Nucleus accumbens (tissue), 56 donors: Measurements from ENCODE around the gene ENPP6.

Source experiments
- DNase-seq, 56 donors: peaks; one replicate each; lab custom pipeline; 2025; lab: John Stamatoyannopoulos, UW

ENPP6 gene

GRCh38 chr4:184193556-184194525 lies 23.8 kb downstream of the ENPP6 start:
- DNase-seq, result peak in 23 of 56 donors; percentile 8 to 79 (median 41)

- DNase-seq, result no peak
Observed at GRCh38 chr4:184192933-184193332, 24.7 kb downstream of the ENPP6 start.

GRCh38 chr4:184191267-184191666 lies 26.4 kb downstream of the ENPP6 start:
- peak in 26 of 56 donors; percentile 7 to 49 (median 24) for DNase-seq

DNA sequence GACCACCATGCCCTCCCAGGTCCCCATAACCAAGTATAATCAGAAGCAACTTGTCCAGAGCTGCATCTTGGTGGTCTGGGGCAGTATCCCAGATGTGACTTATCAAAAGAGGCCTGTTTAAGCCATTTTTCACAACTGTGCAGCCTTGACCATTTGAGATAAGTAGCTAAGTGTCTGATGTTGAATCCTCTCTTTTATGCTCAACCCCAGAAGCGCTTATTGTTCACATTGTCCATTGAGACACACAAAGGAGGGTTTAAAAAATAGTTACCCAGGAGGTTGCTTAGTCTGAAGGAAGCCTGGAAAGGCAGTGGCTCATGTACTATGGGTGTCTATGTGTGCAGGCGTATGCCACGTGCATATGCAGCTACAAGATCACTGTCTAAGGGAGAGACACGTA lies 27.0 kb downstream of the ENPP6 start:
- peak in 12 of 56 donors; percentile 3 to 61 (median 24) for DNase-seq

DNA sequence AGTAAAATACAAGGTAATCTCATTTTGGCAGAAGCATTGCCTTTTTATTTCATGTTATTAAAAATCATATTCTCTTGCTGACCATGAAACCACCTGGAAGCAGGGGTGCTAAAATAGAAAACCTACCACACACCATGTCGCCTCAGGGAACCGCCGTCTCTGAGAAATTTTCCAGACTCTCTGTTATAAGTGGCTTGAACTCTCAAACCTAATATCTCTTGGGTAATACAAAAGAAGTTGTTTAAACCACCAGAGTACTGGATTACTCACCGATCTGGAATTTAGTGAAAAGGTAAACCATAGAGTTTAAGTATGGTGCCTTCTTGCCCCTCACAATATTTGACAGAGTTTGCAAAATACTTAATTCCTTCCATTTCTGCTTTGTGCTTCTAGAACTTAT lies 27.7 kb downstream of the ENPP6 start:
- no peak for DNase-seq

- DNase-seq, result no peak
Observed at GRCh38 chr4:184188443-184189400, 29.0 kb downstream of the ENPP6 start.

GRCh38 chr4:184177271-184177670 lies 40.4 kb downstream of the ENPP6 start:
- DNase-seq, result no peak

GRCh38 chr4:184174571-184175488 lies 42.8 kb downstream of the ENPP6 start:
- no peak for DNase-seq

DNA sequence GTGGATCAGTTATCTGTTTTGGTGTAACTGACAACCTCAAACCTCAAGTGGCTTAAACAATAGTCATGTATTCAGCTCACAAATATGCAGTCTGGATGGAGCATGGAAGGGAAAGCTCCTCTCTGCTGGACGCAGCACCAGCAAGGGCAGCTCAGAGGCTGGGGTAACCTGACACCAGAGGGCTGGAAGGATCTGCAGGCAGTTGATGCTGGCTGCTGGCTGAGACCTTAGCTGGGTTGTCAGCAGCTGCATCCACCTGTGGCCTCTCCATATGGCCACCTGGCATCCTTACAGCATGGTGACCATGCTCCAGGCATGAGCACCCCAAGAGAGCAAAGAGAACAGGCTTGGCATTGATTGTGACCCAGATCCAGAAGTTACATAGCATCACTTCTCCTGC lies 46.7 kb downstream of the ENPP6 start:
- DNase-seq, result no peak

DNA sequence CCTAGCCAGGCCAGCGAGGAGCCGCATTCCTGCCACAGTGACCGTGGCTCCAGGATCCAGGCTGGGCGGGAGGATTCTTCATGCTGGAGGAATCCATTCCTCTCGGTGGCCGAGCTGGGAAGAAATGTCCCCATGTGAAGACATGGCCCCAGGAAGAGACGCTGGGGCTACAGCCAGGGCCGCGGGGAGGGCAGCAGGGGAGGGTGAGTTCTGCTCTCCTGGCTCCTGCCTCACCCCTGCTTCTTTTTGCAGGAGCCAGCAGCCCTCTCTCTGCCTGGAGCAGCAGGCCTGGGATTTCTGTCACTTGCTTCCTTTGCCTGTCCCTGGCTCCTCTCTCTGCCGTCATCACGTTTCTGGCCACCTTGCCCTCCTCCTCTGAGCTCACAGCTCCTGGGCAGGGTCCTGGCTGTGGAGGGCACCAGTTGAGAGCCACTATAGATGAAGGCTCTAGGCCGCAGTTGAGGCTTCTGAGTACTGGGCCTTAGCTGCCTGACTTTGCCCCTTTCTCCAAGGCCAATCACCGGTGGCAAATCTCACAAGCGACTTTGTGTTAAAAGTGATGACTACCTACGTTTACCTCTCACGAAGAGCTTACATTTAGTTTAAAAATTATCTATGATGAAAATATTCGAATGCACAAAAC lies 48.3 kb downstream of the ENPP6 start:
- no peak for DNase-seq

- peak in 49 of 56 donors; percentile 16 to 83 (median 56) for DNase-seq
Observed at GRCh38 chr4:184168406-184169019, 49.2 kb downstream of the ENPP6 start.

- DNase-seq, result no peak
Observed at GRCh38 chr4:184167576-184167975, 50.1 kb downstream of the ENPP6 start.

DNA sequence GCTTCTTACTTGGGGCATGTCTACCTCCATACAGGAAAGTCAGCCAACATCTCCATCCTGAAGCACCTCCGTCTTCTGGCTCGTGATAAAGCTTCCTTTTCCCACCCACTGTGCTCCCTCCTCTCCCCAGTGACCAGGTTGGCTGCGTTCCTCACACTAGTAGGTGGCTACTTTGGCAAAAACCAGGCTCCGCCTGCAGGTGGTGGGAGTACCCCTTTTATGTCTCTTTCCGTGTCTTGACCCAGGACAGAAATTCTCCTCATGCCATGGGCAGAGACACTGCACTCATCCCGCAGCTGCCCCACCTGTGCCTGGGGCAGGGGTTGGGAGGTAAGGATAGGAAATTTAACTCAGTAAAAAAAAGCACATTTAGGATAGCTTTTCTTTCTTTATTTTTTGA lies 50.9 kb downstream of the ENPP6 start:
- DNase-seq, result no peak

DNA sequence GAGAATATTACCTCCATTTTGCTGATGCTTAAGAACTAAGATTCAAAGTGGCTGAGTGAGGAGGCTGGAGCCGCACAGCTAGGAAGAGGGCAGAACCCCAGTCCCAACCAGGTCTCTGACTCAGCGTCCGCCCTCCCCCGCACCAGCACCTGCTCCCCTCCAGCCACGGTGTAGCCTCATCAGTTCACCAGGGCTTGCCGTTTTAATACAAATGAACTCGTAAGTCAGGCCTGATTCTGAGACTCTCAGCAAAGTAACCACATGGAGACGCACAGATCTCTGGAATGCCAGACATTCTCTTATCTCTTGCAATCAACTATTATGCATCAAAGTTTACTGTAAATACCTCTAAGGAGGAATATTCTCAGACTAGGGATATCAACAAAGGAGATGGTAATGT lies 52.4 kb downstream of the ENPP6 start:
- no peak for DNase-seq

GRCh38 chr4:184163813-184164212 lies 53.9 kb downstream of the ENPP6 start:
- DNase-seq, result peak in 33 of 56 donors; percentile 2 to 69 (median 29)

DNA sequence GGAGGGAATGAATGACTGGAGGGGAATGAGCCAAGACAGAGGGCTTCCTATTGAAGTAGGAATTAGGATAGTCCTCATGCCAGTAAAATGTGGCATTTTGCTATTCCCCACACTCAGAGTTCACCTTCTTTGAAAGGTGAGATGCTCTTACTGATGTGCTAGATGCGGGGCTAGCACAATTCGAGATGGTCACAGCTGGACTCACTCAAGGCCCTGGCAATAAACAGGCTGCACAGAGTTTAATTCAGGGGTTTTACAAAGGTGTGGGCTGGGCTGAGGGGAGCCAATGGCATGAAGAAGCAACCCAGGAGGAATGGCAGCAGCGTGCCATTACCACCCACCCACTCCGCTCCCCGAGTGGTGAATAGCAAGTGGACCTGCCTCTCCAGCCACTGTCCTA lies 55.1 kb downstream of the ENPP6 start:
- no peak for DNase-seq

GRCh38 chr4:184157322-184157721 lies 60.4 kb downstream of the ENPP6 start:
- no peak for DNase-seq

DNA sequence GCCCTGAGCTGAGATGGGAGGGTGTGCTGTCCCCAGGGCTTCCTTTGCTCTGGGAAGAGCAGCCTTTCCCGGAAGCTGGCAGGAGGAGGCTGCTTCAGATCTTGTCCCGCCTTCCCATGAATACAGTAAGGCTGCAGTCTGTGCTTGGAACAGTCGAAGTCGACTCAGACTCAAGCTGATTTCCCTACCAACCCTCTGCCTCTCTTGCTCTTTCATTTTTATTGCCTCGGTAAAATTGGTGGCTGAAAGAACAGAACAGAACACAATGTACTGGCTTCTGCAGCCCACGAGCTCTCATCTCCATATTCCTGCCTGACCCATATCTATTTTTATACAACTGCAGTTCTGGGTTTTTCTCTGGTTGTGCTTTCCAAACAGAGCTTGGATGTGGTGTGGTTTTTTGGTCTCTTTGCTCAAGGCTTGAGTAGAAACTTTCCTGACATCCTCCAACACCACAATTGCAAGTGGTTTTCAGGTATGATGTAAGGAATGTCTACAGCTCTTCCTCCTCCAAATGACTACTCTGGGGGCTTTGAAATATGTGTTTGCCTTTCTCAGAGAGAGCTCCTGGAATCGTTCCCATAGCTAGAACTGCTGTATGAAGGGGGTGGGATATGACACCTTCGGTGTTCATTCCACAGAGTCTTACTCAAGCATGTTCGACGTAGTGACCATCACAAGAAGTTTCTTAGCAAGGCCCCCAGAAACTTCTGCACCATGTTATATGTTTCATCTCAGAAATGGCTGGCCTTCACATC lies 61.3 kb downstream of the ENPP6 start:
- peak in 3 of 56 donors; percentile 2 to 12 (median 12) for DNase-seq
